Activated naive CD8-positive, alpha-beta T cell treated with anti-CD3 and anti-CD28 coated beads, Interleukin-2, amount 50 U/mL, for 24 hours (primary cell): Measurements from ENCODE around the gene OR8B12.

ENCODE experiments used
- ATAC-seq: fragments of 150-1000 bp; cut with Tn5 transposase; one replicate; pipeline ENCODE4 v1.10.0; 2021
- DNase-seq: peaks from one replicate; pipeline ENCODE4 v3.0.0; 2021
- H3K27ac Mint-ChIP-seq: one replicate; pipeline ENCODE4 v1.8.0; 2021; ENCODE audit warnings: mild to moderate bottlenecking, mixed read lengths
- H3K27me3 Mint-ChIP-seq: one replicate; pipeline ENCODE4 v1.8.0; 2021; ENCODE audit warnings: mixed read lengths
- H3K36me3 Mint-ChIP-seq: one replicate; pipeline ENCODE4 v1.8.0; 2021; ENCODE audit warnings: low read depth, mixed read lengths
- H3K4me1 Mint-ChIP-seq: one replicate; pipeline ENCODE4 v1.8.0; 2021; ENCODE audit warnings: mixed read lengths
- H3K4me3 Mint-ChIP-seq: one replicate; pipeline ENCODE4 v1.8.0; 2021; ENCODE audit warnings: mild to moderate bottlenecking, moderate library complexity, mixed read lengths
- H3K9me3 Mint-ChIP-seq: one replicate; pipeline ENCODE4 v1.8.0; 2021; ENCODE audit warnings: mixed read lengths

Gene OR8B12

DNA sequence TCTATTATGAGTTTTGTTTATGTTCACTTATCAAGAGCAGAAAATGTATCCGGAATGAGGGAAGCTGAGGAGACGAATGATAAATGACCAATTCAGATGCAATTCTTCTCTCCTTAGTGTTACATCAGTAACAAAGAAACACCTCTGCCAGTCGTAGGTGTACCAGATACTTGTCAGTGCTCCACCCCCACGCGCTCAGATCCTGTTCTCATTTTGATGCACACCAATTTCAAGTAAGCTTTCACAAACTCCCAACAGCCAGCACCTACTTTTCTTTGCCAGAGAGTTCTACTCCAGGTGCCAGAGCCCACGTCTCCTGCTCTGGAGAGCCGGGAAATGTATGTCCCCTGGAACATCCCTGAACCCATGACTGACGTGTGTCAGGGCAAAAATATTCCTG, 43.7 kb downstream of the OR8B12 start:
- H3K36me3 Mint-ChIP-seq: no peaks in the 10 kb centered on the region
- no peaks in the 10 kb centered on the region for H3K4me1 Mint-ChIP-seq
- H3K4me3 Mint-ChIP-seq: no peak overlapping the region
- H3K9me3 Mint-ChIP-seq: no peaks in the 10 kb centered on the region
- no peak for ATAC-seq
- no peak for DNase-seq
- H3K27me3 Mint-ChIP-seq: peaks cover 7% of the 10 kb centered on the region
- no peak overlapping the region for H3K27ac Mint-ChIP-seq

DNA sequence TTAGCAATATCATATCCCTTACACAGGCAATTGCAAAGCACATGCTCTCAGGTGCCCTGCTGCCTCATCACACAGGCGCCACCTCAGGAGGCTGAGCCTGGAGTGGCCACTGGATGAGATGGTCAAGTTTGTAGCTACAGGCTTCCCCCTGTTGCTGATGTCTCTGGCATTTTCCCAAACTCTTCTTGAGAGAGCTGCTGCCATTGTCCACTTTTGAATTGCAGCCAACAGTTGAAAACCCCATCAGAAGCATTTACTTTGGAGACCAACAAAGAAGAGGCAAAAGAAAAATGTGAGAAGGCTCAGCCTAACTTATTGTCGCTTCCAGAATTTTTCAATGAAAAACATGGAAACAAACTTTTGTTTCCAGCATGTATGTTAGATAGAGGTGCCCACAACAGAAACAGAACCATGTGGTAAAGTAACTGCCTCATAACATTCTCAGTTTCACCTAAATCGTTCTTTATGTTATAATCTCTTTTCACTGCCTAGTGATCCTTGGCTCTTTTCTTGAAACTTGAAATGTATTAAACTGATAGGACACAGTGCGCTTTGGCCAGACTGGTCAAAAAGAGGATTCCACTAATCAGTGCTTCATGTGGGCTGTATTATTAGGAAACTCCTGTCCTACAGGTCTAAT, 50.3 kb downstream of the OR8B12 start:
- DNase-seq: no peak
- Mint-ChIP-seq H3K4me1 (no peaks in the 10 kb centered on the region), H3K27me3 (peaks cover 3% of the 10 kb centered on the region), H3K4me3 (no peak overlapping the region), H3K9me3 (peaks cover 4% of the 10 kb centered on the region), H3K27ac (no peak overlapping the region), H3K36me3 (no peaks in the 10 kb centered on the region)
- ATAC-seq: no peak
